Measurements from ENCODE around the gene SF1. TPM values are rescaled to one million over a fixed set of nuclear protein-coding genes. Genes with fewer than 3 reads are reported as not detected.

SF1 gene, protein sequence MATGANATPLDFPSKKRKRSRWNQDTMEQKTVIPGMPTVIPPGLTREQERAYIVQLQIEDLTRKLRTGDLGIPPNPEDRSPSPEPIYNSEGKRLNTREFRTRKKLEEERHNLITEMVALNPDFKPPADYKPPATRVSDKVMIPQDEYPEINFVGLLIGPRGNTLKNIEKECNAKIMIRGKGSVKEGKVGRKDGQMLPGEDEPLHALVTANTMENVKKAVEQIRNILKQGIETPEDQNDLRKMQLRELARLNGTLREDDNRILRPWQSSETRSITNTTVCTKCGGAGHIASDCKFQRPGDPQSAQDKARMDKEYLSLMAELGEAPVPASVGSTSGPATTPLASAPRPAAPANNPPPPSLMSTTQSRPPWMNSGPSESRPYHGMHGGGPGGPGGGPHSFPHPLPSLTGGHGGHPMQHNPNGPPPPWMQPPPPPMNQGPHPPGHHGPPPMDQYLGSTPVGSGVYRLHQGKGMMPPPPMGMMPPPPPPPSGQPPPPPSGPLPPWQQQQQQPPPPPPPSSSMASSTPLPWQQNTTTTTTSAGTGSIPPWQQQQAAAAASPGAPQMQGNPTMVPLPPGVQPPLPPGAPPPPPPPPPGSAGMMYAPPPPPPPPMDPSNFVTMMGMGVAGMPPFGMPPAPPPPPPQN
- total RNA-seq (2014; rRNA removed; shearing (Covaris generic)) (247 and 261 TPM in 2 replicates), total RNA-seq (2022) (535 TPM in 2 replicates), Bru-seq, nascent RNA (percentile 99 among the genes with signal in this experiment), BruChase-seq, experiment 1, labeled RNA remaining after a 6-hour chase (percentile 99 among the genes with signal in this experiment), BruChase-seq, experiment 2, labeled RNA remaining after a 2-hour chase (percentile 98 among the genes with signal in this experiment)
- long read RNA-seq, transcript SF1-204 (13 exons, 3,470 nt), result minor isoform, 23 of 209 reads
- long read RNA-seq, transcript SF1-201 (13 exons, 2,850 nt), result major isoform, 54 of 209 reads
- long read RNA-seq, transcript SF1-202 (14 exons, 3,094 nt), result minor isoform, 8 of 209 reads
- long read RNA-seq, transcript SF1-205 (13 exons, 2,854 nt), result minor isoform, 6 of 209 reads
- long read RNA-seq, partial matches to known transcripts, result 63 of 209 reads
- long read RNA-seq, other reads (novel, unspliced or antisense), result 53 of 209 reads

DNA sequence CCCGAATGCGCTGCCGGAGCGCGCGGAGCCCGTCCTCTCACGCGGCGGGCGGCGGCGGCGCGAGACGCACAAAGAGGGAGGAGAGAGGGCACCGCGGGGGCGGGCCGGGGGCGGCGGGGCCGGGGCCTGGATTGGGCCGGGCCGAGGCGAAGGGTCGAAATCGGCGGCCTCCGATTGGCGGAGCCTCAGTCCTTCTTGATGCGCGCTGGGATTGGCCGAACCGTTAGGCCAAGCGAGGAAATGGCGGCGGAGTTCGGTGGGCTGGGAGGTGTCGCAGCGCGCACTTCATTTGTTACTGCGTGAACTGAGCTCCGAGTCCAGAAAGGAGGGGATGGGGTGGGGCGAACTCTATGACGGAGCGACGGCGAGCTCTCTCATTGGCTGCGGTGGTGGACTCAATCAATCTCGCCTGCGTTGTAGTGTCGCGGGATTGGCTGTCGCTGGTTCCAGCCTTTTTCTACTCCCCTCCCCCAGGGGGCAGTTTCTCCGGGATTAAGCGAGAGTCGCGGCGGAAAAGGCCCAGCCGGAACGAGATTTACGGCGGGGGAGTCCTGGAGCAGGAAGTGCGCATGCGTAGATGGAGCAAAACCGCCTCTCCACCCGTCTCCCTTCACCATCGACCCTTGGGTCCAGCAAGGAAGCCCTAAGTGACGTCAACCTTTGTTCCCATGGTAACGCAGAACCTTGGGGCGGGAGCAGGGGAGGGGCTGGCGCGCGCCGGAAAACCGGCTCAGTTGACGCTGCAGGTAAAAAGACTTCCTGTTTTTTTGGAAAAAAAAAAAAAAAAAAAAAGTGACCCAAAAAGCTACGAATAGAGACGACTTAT lies at the start of gene SF1:
Gene SF1, minus strand, starts transcription at position 70 of the 826 bp plus-strand sequence. CDS start 150 bp downstream, outside the sequence.
- peaks cover 48% of the 10 kb centered on the region for H3K79me2 ChIP-seq (ENCODE audit: insufficient read depth, low read depth, low read length)
- CTCF ChIA-PET (ENCODE audit: unreplicated experiment), result interaction anchor here (0.6 to 0.8 kb wide), 3 partner anchors 16 to 1081 kb away, joined by 3 read pairs; no protein-coding TSS in a partner anchor
- intact Hi-C loops (cut with micrococcal nuclease; ENCODE audit: unreplicated experiment), result loop anchor here (1.0 to 10.0 kb wide), 4 partner anchors 24 to 336 kb away; partner anchors contain the start of genes MAP4K2, TM7SF2 and ZNHIT2
- H3K27ac ChIP-seq (ENCODE audit: low read depth, low read length, poor library complexity, severe bottlenecking), result peak within 1 kb of the TSS; percentile 91
- peak within 1 kb of the TSS; percentile 11; the same call in 1 of the 2 replicates for H2AFZ ChIP-seq (ENCODE audit: low read length)
- POLR2A ChIA-PET, result interaction anchor here (0.6 to 2.2 kb wide), 12 partner anchors 8 to 108 kb away, joined by 3 to 9 read pairs (median 4); partner anchors contain the start of gene PYGM
- peaks cover 39% of the 10 kb centered on the region for H3K36me3 ChIP-seq (ENCODE audit: insufficient read depth, low read length)
- peak; percentile 100 for DNase-seq (ENCODE audit: low spot score)
- peaks cover 36% of the 10 kb centered on the region for H4K20me1 ChIP-seq (ENCODE audit: insufficient read depth, low read length)
- BruUV-seq (replicated peaks), result no TSS peak
- no peaks in the 10 kb centered on the region for H3K9me3 ChIP-seq (ENCODE audit: low read length)
- H3K9me2 ChIP-seq (ENCODE audit: insufficient read depth, low read length), result no peaks in the 10 kb centered on the region
- H3K4me2 ChIP-seq (ENCODE audit: low read length), result peak within 1 kb of the TSS; percentile 87
- TF ChIP-seq, protein P1, sequence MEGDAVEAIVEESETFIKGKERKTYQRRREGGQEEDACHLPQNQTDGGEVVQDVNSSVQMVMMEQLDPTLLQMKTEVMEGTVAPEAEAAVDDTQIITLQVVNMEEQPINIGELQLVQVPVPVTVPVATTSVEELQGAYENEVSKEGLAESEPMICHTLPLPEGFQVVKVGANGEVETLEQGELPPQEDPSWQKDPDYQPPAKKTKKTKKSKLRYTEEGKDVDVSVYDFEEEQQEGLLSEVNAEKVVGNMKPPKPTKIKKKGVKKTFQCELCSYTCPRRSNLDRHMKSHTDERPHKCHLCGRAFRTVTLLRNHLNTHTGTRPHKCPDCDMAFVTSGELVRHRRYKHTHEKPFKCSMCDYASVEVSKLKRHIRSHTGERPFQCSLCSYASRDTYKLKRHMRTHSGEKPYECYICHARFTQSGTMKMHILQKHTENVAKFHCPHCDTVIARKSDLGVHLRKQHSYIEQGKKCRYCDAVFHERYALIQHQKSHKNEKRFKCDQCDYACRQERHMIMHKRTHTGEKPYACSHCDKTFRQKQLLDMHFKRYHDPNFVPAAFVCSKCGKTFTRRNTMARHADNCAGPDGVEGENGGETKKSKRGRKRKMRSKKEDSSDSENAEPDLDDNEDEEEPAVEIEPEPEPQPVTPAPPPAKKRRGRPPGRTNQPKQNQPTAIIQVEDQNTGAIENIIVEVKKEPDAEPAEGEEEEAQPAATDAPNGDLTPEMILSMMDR (conservative IDR thresholded peaks at IDR 0.05; ENCODE audit: low read length), result 0 out of 2 replicates have a peak, but pooled peaks have one; percentile 13
- no peak for TF ChIP-seq EZH2phosphoT487 (IDR thresholded peaks at IDR 0.05; ENCODE audit: borderline replicate concordance, low read depth, low read length)
- peak within 1 kb of the TSS; percentile 99 for H3K4me3 ChIP-seq (ENCODE audit: low read depth, low read length, poor library complexity, severe bottlenecking)
- H3K4me1 ChIP-seq (ENCODE audit: insufficient read depth, low read length, poor library complexity, severe bottlenecking), result peaks cover 68% of the 10 kb centered on the region

DNA sequence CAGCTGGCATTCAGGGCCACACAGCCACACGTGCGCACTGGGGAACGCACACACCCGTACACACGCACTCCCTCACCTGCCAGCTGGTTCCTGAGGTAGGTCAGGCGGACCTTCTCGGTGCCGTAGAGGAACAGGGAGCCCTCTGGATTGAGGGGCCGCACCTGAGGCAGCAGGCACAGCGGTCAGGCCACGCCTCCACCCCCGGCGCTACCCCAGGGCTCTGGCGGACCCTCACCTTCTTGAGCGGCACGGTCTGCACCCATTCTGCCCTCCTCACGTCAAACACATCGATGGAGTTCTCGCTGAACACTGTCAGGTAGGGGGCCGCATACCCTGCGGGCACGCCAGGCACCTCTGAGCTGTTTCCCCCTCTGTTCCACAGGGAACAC lies 49.1 kb upstream of the SF1 start:
- intact Hi-C loops (cut with micrococcal nuclease; ENCODE audit: unreplicated experiment), result no loop called here
- H3K36me3 ChIP-seq (ENCODE audit: insufficient read depth, low read length), result no peaks in the 10 kb centered on the region
- no TSS peak for BruUV-seq (replicated peaks)
- ChIA-PET CTCF (ENCODE audit: unreplicated experiment) (interaction anchor here (0.6 kb wide), 1 partner anchor 100 kb away, joined by 5 read pairs; no protein-coding TSS in a partner anchor), POLR2A (no interaction called here)
- H3K4me3 ChIP-seq (ENCODE audit: low read depth, low read length, poor library complexity, severe bottlenecking), result no peak overlapping the region
- H3K4me2 ChIP-seq (ENCODE audit: low read length), result no peak overlapping the region
- H2AFZ ChIP-seq (ENCODE audit: low read length), result no peak overlapping the region
- no peaks in the 10 kb centered on the region for H3K9me3 ChIP-seq (ENCODE audit: low read length)
- H3K4me1 ChIP-seq (ENCODE audit: insufficient read depth, low read length, poor library complexity, severe bottlenecking), result peaks cover 4% of the 10 kb centered on the region
- TF ChIP-seq EZH2phosphoT487 (IDR thresholded peaks at IDR 0.05; ENCODE audit: borderline replicate concordance, low read depth, low read length), result no peak
- TF ChIP-seq, protein P1 (conservative IDR thresholded peaks at IDR 0.05; ENCODE audit: low read length), result no peak
- no peak overlapping the region for H3K27ac ChIP-seq (ENCODE audit: low read depth, low read length, poor library complexity, severe bottlenecking)
- DNase-seq (ENCODE audit: low spot score), result no peak
- no peaks in the 10 kb centered on the region for H4K20me1 ChIP-seq (ENCODE audit: insufficient read depth, low read length)
- no peaks in the 10 kb centered on the region for H3K79me2 ChIP-seq (ENCODE audit: insufficient read depth, low read depth, low read length)
- no peaks in the 10 kb centered on the region for H3K9me2 ChIP-seq (ENCODE audit: insufficient read depth, low read length)
